Activated naive CD8-positive, alpha-beta T cell treated with anti-CD3 and anti-CD28 coated beads, Interleukin-2, amount 50 U/mL, for 24 hours (primary cell): Measurements from ENCODE around the gene MLIP.

ENCODE experiments used
- ATAC-seq: fragments of 150-1000 bp; cut with Tn5 transposase; one replicate; pipeline ENCODE4 v1.10.0; 2021
- DNase-seq: peaks from one replicate; pipeline ENCODE4 v3.0.0; 2021
- H3K27ac Mint-ChIP-seq: one replicate; pipeline ENCODE4 v1.8.0; 2021; ENCODE audit warnings: mild to moderate bottlenecking, mixed read lengths
- H3K27me3 Mint-ChIP-seq: one replicate; pipeline ENCODE4 v1.8.0; 2021; ENCODE audit warnings: mixed read lengths
- H3K36me3 Mint-ChIP-seq: one replicate; pipeline ENCODE4 v1.8.0; 2021; ENCODE audit warnings: low read depth, mixed read lengths
- H3K4me1 Mint-ChIP-seq: one replicate; pipeline ENCODE4 v1.8.0; 2021; ENCODE audit warnings: mixed read lengths
- H3K4me3 Mint-ChIP-seq: one replicate; pipeline ENCODE4 v1.8.0; 2021; ENCODE audit warnings: mild to moderate bottlenecking, moderate library complexity, mixed read lengths
- H3K9me3 Mint-ChIP-seq: one replicate; pipeline ENCODE4 v1.8.0; 2021; ENCODE audit warnings: mixed read lengths

Gene MLIP

GRCh38 chr6:54106727-54107126 lies 4.5 kb upstream of the MLIP start:
- H3K9me3 Mint-ChIP-seq, result no peaks in the 10 kb centered on the region
- no peaks in the 10 kb centered on the region for H3K36me3 Mint-ChIP-seq
- no peaks in the 10 kb centered on the region for H3K27me3 Mint-ChIP-seq
- H3K27ac Mint-ChIP-seq, result no peak overlapping the region
- no peaks in the 10 kb centered on the region for H3K4me1 Mint-ChIP-seq
- H3K4me3 Mint-ChIP-seq, result no peak overlapping the region
- no peak for ATAC-seq
- DNase-seq, result no peak

DNA sequence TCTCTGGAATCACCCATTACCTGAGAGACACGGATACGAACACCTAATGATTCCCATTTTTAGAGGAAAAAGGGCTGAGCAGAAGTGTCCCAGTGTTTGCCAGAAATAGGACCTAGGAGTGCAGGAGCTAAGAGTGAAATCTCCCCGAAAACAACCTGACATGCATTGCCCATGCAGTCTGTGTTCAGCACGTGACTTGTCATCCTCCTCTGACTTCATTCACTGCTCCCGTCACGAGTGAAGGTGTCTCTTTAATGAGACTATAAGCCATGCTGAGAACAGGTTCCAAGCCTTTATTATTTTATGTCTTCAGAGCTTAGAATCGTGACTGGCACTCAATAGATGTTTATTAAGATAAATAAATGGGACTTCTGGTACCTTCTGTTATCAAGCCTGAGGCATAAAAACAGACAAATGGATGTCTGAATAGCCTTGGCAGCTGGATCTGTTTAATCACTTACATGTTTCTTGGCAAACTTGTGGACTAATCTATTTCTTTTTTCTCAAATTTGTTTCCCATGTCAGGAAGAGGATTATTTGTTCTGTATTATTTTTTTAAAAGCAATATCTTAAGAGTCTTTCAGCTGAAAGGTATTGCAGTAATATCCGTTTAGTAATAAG lies 3.7 kb upstream of the MLIP start:
- H3K27ac Mint-ChIP-seq, result no peak overlapping the region
- H3K9me3 Mint-ChIP-seq, result no peaks in the 10 kb centered on the region
- H3K27me3 Mint-ChIP-seq, result no peaks in the 10 kb centered on the region
- DNase-seq, result no peak
- H3K36me3 Mint-ChIP-seq, result no peaks in the 10 kb centered on the region
- ATAC-seq, result no peak
- no peaks in the 10 kb centered on the region for H3K4me1 Mint-ChIP-seq
- no peak overlapping the region for H3K4me3 Mint-ChIP-seq

DNA sequence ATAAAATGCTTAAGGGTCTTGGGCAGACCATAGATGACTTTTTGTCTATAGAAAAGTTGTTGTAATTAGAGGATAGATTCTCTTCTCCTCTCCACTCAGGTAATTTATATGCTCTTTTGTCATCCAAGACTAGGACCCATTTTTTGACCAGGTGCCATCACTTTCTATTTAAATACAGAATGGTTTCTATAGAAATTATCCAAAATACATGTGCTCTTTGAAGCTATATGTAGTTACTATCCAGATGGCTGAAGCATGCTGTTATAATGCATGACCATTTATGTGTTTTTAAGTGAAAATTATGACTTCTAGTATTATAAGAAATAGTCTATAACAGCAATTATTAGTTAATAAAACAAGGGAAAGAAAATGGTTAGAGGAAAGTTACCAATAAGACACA lies 3.0 kb upstream of the MLIP start:
- Mint-ChIP-seq H3K4me1 (no peaks in the 10 kb centered on the region), H3K9me3 (no peaks in the 10 kb centered on the region)

DNA sequence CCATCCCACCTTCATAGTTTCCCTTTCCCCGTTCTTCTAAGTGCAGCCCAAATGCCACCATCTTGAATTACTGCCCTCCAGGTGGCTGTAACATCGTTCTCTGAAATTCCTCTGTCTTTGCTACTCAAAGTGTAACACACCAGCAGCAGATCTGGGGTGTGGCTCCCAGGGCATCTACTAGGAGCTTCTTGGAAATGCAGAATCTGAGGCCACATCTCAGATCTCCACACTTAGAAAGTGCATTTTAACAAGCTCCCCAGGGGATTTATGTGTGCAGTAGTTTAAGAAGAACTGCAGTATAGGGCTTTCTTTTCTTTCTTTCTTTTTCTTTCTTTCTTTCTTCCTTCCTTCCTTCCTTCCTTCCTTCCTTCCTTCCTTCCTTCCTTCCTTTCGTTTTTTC lies 1.7 kb upstream of the MLIP start:
- ATAC-seq, result no peak
- no peaks in the 10 kb centered on the region for H3K27me3 Mint-ChIP-seq
- no peaks in the 10 kb centered on the region for H3K9me3 Mint-ChIP-seq

More for the DNA sequence above, 3.0 kb upstream of the MLIP start:
- ATAC-seq (no peak), DNase-seq (no peak)
- H3K4me3 Mint-ChIP-seq, result no peak overlapping the region
- no peaks in the 10 kb centered on the region for H3K36me3 Mint-ChIP-seq
- no peaks in the 10 kb centered on the region for H3K27me3 Mint-ChIP-seq
- no peak overlapping the region for H3K27ac Mint-ChIP-seq

DNA sequence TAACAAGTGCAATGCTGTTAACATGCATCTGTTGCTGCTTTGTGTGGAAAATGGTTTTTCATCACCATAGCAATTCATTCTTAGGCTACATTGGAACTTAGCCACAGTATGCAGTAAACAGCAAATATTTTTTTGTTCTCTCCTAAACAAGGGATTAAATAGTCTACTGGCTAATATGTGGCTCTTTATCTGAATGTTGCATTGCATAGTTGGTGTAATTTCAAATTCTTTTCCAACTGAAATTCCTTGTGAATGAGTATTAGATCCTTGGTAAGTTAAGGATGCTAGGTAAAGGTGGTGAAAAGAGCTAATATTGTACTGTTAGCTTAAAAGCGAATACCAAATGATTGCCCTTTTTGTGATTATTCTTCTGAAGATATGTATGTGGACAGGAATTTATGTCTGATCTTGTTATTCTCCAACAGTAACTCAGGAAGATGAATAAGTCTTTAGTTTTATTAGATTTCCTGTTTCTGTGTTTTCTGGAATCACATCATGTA lies 958 bp downstream of the MLIP start:
- Mint-ChIP-seq H3K36me3 (no peaks in the 10 kb centered on the region), H3K4me1 (no peaks in the 10 kb centered on the region), H3K27me3 (peaks cover 2% of the 10 kb centered on the region), H3K4me3 (no peak overlapping the region), H3K27ac (no peak overlapping the region), H3K9me3 (no peaks in the 10 kb centered on the region)
- no peak for ATAC-seq
- no peak for DNase-seq

More for the DNA sequence above, 1.7 kb upstream of the MLIP start:
- no peak for DNase-seq
- H3K27ac Mint-ChIP-seq, result no peak overlapping the region
- no peak overlapping the region for H3K4me3 Mint-ChIP-seq
- H3K4me1 Mint-ChIP-seq, result no peaks in the 10 kb centered on the region
- no peaks in the 10 kb centered on the region for H3K36me3 Mint-ChIP-seq

DNA sequence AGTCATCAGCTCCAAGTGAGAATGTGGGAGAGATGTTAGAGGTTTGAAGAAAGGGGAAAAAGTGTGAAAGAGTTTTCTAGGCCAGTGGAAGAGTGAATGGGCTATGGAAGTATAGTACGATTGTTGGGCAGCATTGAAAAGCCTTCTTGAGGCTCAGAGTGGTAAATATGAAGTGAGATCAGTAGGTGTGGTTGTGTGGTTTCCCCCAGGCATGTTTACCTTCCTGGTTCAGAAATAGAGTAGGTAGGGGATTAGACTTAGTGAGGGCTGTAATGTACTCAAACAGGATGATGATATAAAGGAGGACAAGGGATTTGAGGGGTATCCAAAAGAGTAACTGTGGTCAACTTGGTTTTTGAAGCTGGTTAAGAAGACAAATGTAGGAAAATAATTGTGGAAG lies 3.7 kb downstream of the MLIP start:
- Mint-ChIP-seq H3K27ac (no peak overlapping the region), H3K4me3 (no peak overlapping the region), H3K4me1 (no peaks in the 10 kb centered on the region), H3K27me3 (peaks cover 2% of the 10 kb centered on the region), H3K36me3 (no peaks in the 10 kb centered on the region), H3K9me3 (no peaks in the 10 kb centered on the region)
- ATAC-seq, result no peak
- no peak for DNase-seq

DNA sequence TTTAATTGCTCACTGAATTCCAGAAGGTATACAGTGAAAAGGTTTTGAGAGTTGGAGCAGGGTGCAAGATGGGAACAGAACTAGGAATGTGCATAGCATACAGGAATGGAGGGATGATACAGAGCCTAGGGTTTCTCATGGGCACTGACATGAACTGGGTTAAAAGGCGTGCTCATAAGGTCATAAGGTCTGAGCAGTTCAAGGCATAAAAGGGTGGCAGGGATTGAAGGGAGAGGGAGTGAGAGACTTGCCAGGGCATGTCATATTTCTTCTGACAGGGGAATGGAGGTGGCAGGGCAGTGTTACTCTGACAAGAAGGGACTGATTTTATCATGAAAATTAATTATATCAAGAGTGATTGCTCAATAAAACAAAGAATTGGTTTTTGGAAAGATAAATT lies 4.7 kb downstream of the MLIP start:
- Mint-ChIP-seq H3K4me1 (no peaks in the 10 kb centered on the region), H3K36me3 (no peaks in the 10 kb centered on the region), H3K27me3 (peaks cover 2% of the 10 kb centered on the region), H3K27ac (no peak overlapping the region), H3K9me3 (no peaks in the 10 kb centered on the region), H3K4me3 (no peak overlapping the region)
- no peak for DNase-seq
- no peak for ATAC-seq

GRCh38 chr6:54118117-54118516 lies 6.9 kb downstream of the MLIP start:
- no peak overlapping the region for H3K4me3 Mint-ChIP-seq
- DNase-seq (no peak), ATAC-seq (no peak)
- no peaks in the 10 kb centered on the region for H3K9me3 Mint-ChIP-seq
- H3K4me1 Mint-ChIP-seq, result no peaks in the 10 kb centered on the region
- peaks cover 2% of the 10 kb centered on the region for H3K27me3 Mint-ChIP-seq
- H3K27ac Mint-ChIP-seq, result no peak overlapping the region
- H3K36me3 Mint-ChIP-seq, result no peaks in the 10 kb centered on the region

DNA sequence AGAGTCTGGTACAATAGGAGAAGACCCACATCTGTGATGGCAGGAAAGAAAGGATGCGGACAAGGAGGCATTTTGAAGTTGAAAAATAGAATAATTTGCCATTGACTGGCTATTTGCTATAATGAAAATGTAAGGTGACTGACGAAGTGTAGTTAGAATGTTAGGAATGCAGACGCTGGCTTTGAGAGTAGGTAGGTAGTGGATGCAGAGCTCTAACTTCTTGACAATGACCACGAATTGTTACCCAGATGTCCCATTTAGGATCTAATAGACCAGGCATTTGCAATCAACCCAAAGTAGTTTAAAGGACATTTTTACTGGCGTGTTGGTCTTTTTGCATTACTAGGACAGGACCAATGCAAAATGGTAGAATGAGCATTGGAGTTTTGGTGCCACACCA lies 14.2 kb downstream of the MLIP start:
- H3K4me3 Mint-ChIP-seq, result no peak overlapping the region
- ATAC-seq (no peak), DNase-seq (no peak)
- H3K27ac Mint-ChIP-seq, result no peak overlapping the region
- H3K36me3 Mint-ChIP-seq, result no peaks in the 10 kb centered on the region
- no peaks in the 10 kb centered on the region for H3K4me1 Mint-ChIP-seq
- no peaks in the 10 kb centered on the region for H3K27me3 Mint-ChIP-seq
- H3K9me3 Mint-ChIP-seq, result no peaks in the 10 kb centered on the region

- ATAC-seq (no peak), DNase-seq (no peak)
- Mint-ChIP-seq H3K27ac (no peak overlapping the region), H3K4me1 (no peaks in the 10 kb centered on the region), H3K36me3 (no peaks in the 10 kb centered on the region), H3K4me3 (no peak overlapping the region), H3K27me3 (no peaks in the 10 kb centered on the region), H3K9me3 (no peaks in the 10 kb centered on the region)
Measured at GRCh38 chr6:54130179-54130578, 18.9 kb downstream of the MLIP start.

- Mint-ChIP-seq H3K27ac (no peak overlapping the region), H3K4me3 (no peak overlapping the region), H3K4me1 (no peaks in the 10 kb centered on the region), H3K36me3 (no peaks in the 10 kb centered on the region), H3K9me3 (no peaks in the 10 kb centered on the region), H3K27me3 (no peaks in the 10 kb centered on the region)
- no peak for DNase-seq
- no peak for ATAC-seq
Measured at GRCh38 chr6:54132587-54132986, 21.3 kb downstream of the MLIP start.

GRCh38 chr6:54133186-54133585 lies 21.9 kb downstream of the MLIP start:
- ATAC-seq, result no peak
- no peaks in the 10 kb centered on the region for H3K9me3 Mint-ChIP-seq
- H3K27me3 Mint-ChIP-seq, result no peaks in the 10 kb centered on the region
- no peaks in the 10 kb centered on the region for H3K36me3 Mint-ChIP-seq
- H3K27ac Mint-ChIP-seq, result no peak overlapping the region
- no peak overlapping the region for H3K4me3 Mint-ChIP-seq
- no peak for DNase-seq
- H3K4me1 Mint-ChIP-seq, result no peaks in the 10 kb centered on the region

GRCh38 chr6:54134935-54135334 lies 23.7 kb downstream of the MLIP start:
- Mint-ChIP-seq H3K27me3 (no peaks in the 10 kb centered on the region), H3K27ac (no peak overlapping the region), H3K4me1 (no peaks in the 10 kb centered on the region), H3K36me3 (no peaks in the 10 kb centered on the region), H3K9me3 (no peaks in the 10 kb centered on the region), H3K4me3 (no peak overlapping the region)
- no peak for DNase-seq
- ATAC-seq, result no peak

GRCh38 chr6:54135665-54136369 lies 24.6 kb downstream of the MLIP start:
- H3K27me3 Mint-ChIP-seq, result no peaks in the 10 kb centered on the region
- no peak overlapping the region for H3K4me3 Mint-ChIP-seq
- H3K27ac Mint-ChIP-seq, result no peak overlapping the region
- no peak for DNase-seq
- ATAC-seq, result no peak
- H3K9me3 Mint-ChIP-seq, result no peaks in the 10 kb centered on the region
- no peaks in the 10 kb centered on the region for H3K4me1 Mint-ChIP-seq
- no peaks in the 10 kb centered on the region for H3K36me3 Mint-ChIP-seq

DNA sequence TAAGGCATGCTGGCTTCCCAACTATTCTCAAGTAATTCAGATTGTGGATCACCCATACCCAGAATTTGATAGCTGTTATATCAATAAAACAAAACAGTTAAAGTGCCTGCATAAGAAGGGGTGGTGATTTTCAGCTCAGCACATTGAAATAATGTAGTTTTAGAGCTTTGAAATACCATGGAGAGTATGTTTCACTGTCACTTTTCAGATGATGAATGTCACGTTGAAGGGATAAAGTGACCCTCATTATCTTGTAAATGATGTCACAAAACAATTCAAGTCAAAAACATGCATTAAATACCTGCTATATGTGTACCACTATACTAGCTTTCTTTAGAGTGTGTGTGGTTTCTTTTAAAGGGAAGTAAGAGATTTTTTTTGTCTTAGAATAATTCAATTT lies 27.6 kb downstream of the MLIP start:
- ATAC-seq (no peak), DNase-seq (no peak)
- H3K27ac Mint-ChIP-seq, result no peak overlapping the region
- no peaks in the 10 kb centered on the region for H3K9me3 Mint-ChIP-seq
- no peaks in the 10 kb centered on the region for H3K36me3 Mint-ChIP-seq
- no peak overlapping the region for H3K4me3 Mint-ChIP-seq
- no peaks in the 10 kb centered on the region for H3K4me1 Mint-ChIP-seq
- H3K27me3 Mint-ChIP-seq, result no peaks in the 10 kb centered on the region
